Stimulated activated CD4-positive, alpha-beta T cell treated with anti-CD3 and anti-CD28 coated beads, Interleukin-12 subunit alpha, Interleukin-12 subunit beta, amount 100 ng/mL, for 4 hours (primary cell): ENCODE measurements around the gene SENP1.

Source experiments
- DNase-seq: peaks from one replicate; pipeline ENCODE4 v3.0.0-alpha.2; 2020

SENP1 gene

GRCh38 chr12:48033451-48033850 is 72.4 kb downstream of the SENP1 start:
- DNase-seq, result no peak

DNA sequence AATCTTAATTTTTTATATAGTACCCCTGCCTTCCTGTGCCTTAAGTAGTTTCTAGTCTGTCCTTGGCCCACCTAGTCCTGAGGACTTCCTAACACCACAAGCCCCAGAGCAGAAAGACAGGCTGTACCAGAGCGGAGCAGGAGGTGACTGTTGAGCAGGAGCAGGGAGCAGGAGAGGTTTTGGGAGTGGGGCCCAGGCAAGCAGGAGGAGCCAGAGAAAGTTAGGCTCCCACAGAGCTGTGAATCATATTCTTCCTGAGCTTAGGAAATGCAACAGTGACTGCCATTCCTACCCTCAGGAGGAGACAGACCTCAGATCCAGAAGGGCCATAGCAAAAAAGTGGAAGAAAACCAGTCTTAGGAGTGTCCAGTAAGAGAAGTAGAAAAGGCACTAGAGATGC is 73.3 kb downstream of the SENP1 start:
- DNase-seq, result no peak

DNA sequence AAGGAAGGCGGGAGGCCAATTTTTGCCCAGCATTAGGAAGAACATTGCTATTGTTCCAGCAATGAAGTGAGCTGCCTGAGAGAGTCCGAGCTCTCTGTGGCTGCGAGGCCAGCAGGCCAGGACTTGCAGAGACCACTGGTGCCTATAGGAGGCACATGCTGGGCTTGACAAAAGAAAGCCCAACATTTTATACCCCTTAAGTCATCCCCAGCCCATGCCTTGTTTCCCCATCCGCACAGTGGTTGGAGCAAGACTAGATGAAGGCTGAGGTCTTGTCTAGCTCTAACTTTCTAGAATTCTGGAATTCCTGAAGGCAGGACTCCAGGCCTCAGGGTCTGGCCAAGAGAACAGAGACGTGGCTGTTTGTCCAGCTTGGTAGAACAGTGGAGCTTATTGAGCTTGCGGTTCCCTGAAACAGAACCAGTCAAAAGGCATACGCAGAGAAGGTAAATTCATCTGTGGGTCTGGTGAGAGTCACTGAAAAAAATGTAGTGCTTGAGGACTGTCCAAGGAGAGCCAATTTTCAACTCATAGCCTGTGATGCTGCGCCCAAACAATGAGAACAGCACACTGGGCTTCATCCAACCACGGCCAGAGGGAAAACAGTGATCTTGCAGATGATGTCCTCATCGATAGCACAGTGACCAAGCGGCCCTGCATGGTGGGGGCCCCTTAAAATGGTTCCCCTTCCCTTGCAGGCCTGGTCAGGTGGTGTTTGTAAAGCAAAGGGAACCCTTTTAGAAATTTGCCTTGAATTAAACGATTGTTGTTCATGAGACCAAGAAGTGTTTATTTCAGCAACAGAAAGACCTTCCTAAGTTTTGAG is 74.5 kb downstream of the SENP1 start:
- DNase-seq, result no peak

- no peak for DNase-seq
Measured at GRCh38 chr12:48030173-48030650, 75.7 kb downstream of the SENP1 start.

- DNase-seq, result no peak
Measured at GRCh38 chr12:48029491-48030172, 76.2 kb downstream of the SENP1 start.

DNA sequence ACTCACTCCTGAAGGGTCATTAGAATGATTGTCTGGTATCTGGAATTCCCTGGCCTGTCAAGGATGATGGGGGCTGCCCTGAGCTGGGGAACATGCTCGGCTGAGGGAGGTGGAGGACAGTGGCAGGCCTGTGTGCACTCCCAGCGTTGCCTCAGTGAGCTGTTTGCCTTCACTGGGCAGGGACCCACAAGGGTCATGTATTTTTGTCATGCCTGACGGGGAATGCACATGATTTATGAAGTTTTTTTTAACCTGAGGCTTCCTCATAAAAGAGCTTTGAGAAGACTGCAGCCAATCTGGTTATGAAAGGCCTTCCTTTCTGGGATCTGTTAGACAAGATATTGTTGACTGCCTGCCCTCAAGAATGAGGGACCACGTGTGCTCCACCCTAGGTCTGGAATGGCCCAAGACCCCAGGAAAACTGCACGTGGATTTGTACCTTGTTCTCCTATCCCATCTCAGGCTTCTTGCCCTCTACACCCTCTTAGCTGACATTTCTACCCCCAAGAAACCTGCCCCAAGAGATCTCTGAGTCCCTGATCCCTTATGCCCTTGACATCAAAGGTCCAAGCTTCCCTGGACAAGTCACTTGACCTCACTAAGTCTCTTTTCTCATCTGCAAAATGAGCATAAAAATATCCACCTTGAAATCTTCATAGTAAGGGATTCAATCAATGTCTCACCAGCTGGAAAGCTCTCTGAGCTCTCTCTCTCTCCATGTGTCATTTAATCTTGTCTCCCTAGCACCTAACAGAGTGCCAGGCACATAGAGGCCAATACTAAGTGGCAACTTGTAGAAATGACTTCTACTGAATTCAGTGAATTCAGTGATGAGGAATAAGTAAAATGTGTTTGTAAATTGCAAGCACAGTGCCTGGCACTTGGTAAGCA is 77.1 kb downstream of the SENP1 start:
- DNase-seq, result no peak

DNA sequence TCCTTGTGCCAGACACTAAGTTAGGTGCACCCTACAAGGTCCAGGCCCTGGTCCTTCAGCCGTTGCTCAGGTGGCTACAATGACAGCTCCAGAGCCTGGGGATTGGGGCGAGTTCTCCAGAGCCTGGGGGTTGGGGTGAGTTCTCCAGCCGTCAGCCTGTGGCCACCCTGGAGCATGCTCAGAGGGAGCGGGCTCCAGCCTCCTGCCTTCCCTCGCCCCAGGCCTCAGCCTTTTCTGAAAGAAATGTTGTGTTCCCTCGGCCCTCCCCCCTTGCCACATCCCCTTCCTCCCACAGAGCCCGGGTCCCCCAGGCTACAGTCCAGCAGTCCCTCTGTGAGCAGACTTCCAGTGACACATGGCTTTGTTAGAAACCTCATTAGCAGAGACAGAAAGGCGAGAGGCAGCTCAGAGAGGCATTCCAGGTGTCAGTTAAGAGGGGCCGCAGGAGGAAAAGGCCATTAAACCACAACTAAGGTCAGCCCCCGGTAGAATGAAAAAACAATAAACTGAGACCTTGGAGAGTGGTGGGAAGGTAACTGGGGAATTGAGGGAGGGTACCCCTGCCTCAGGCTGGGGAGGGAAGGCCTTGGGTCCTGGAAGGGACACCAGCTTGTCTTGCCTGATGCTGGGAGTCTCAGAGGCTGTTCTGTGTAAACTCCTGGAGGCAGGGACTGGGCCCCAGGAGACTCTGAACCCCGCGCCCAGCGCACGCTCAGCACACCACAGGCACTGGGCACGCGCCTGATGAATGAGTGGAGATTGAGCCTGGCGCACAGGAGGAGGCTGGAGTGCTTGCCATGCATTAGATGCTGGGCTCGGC is 78.5 kb downstream of the SENP1 start:
- DNase-seq, result no peak

- DNase-seq, result no peak
Measured at GRCh38 chr12:48026060-48026827, 79.6 kb downstream of the SENP1 start.

- no peak for DNase-seq
Measured at GRCh38 chr12:48025281-48025680, 80.6 kb downstream of the SENP1 start.

- no peak for DNase-seq
Measured at GRCh38 chr12:48024735-48025134, 81.1 kb downstream of the SENP1 start.

GRCh38 chr12:48023386-48023785 is 82.5 kb downstream of the SENP1 start:
- no peak for DNase-seq

- no peak for DNase-seq
Measured at GRCh38 chr12:48022676-48023385, 83.0 kb downstream of the SENP1 start.

DNA sequence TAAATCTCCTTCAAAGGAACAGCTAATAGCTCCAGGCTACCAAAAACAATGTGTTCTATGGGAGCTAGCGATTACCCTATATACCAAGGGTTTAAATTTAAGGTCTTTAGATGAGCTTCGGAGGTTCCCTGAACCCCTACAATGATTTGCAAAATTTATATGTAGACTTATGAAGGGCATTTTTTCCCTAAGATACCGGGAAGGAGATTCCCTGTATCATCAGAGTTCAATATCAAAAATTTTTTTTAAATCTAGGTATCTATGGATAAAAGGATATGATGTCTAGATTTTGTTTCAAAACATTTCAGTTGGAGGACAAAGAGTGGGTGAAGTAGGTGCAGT is 83.7 kb downstream of the SENP1 start:
- DNase-seq, result no peak

- no peak for DNase-seq
Measured at GRCh38 chr12:48021485-48022179, 84.2 kb downstream of the SENP1 start.

GRCh38 chr12:48019639-48020265 is 86.1 kb downstream of the SENP1 start:
- DNase-seq, result no peak

- no peak for DNase-seq
Measured at GRCh38 chr12:48018618-48018995, 87.3 kb downstream of the SENP1 start.

DNA sequence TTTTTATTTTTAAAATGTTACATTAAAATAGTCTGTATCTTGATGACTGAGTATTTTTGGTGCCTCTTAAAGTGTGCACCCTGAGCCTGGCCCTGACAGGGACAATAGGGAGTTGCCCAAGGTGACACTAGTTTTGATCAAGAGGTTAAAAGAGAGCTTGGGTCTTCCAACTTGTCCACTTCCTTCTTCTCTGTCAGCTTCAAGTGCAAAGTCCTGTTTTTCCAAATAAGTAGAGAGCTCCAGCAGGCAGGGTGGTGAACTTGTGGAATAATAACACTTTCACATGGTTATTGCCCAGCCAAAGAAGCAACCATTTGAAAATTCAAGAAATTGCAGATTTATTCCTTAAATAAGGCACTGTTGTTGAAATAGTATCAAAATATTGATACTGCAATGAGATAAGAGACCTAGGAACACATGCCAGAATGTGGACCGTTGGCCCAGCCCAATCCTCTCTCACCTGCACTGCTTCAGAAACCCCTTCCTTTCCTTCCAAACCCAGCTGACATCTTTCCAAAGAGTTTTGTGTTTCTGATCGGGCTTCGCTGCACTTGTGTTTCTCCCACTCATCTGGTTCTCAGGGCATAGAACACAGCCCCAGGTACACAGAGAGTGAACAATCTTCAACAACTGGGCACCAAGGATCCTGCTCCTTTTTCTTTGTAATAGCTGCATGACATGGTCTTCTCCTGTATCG is 87.8 kb downstream of the SENP1 start:
- no peak for DNase-seq

- no peak for DNase-seq
Measured at GRCh38 chr12:48017496-48017895, 88.4 kb downstream of the SENP1 start.

DNA sequence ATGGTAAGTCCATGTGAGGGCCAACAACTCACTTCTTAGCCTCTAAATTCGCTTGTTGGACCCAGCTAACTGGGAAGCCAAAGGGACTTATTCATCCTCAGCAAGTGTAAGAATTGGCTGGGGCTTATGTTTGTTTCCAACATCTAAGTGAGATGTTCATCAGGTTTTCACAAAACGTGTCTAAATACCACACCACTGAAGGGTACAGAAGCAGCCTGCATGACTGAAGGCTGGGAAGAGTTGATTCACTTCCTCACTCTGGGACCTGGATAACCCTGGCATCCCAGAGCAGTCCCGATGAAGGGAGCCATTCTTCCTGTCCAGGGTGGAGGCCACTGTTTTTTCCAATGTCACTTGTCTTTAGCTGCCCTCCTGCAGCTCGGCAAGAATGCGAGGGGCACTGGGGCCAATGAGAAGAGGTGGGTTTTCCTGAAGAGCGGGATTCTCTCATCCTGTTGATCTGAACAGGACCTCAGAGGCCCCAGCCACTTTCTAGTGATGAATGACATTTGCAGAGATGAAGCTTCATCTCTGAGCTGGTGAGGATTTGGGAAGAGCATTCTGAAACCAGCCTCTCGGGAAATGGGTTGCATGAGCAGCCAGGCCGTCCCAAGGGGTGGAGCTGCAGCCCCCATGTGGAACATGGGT is 89.4 kb downstream of the SENP1 start:
- no peak for DNase-seq
